ENCODE measurements around the gene IL1B.

The IL1B gene

GRCh38 chr2:112828251-112828691 is 8.3 kb downstream of the IL1B start:
- no peak for DNase-seq

- DNase-seq, result no peak
Measured at GRCh38 chr2:112827604-112828185, 8.9 kb downstream of the IL1B start.

GRCh38 chr2:112827009-112827408 is 9.6 kb downstream of the IL1B start:
- no peak for DNase-seq

- DNase-seq, result no peak
Measured at GRCh38 chr2:112825706-112826105, 10.9 kb downstream of the IL1B start.

GRCh38 chr2:112824694-112825085 is 11.9 kb downstream of the IL1B start:
- no peak for DNase-seq

- DNase-seq, result peak in 1 of 2 experiments; percentile 22
Measured at GRCh38 chr2:112821682-112822081, 14.9 kb downstream of the IL1B start.

- no peak for DNase-seq
Measured at GRCh38 chr2:112821142-112821541, 15.4 kb downstream of the IL1B start.

GRCh38 chr2:112820343-112820742 is 16.2 kb downstream of the IL1B start:
- no peak for DNase-seq

GRCh38 chr2:112819081-112819480 is 17.5 kb downstream of the IL1B start:
- DNase-seq, result no peak

GRCh38 chr2:112818094-112818902 is 18.3 kb downstream of the IL1B start:
- DNase-seq, result no peak

GRCh38 chr2:112817082-112817689 is 19.4 kb downstream of the IL1B start:
- no peak for DNase-seq

- no peak for DNase-seq
Measured at GRCh38 chr2:112814278-112814677, 22.3 kb downstream of the IL1B start.

GRCh38 chr2:112813280-112813966 is 23.2 kb downstream of the IL1B start:
- DNase-seq, result no peak

- no peak for DNase-seq
Measured at GRCh38 chr2:112812318-112813267, 24.0 kb downstream of the IL1B start.

- no peak for DNase-seq
Measured at GRCh38 chr2:112811841-112812306, 24.7 kb downstream of the IL1B start.

GRCh38 chr2:112811276-112811831 is 25.2 kb downstream of the IL1B start:
- DNase-seq, result no peak

GRCh38 chr2:112809112-112809511 is 27.5 kb downstream of the IL1B start:
- DNase-seq, result no peak

- DNase-seq, result no peak
Measured at GRCh38 chr2:112807233-112807807, 29.3 kb downstream of the IL1B start.

GRCh38 chr2:112805542-112805941 is 31.0 kb downstream of the IL1B start:
- no peak for DNase-seq

- no peak for DNase-seq
Measured at GRCh38 chr2:112803691-112804521, 32.7 kb downstream of the IL1B start.

Data from AML-193 (cell line).